HG03064 (cell line): ENCODE results near the gene ATP13A2.

Experiments used
- ATAC-seq: cut with Tn5 transposase; IDR thresholded peaks from one replicate; pipeline ENCODE4 v1.9.1; 2021; ENCODE audit warnings: low read depth; ENCODE audit not compliant: unreplicated experiment

ATP13A2 gene

GRCh38 chr1:17011439-17012307 lies at the start of gene ATP13A2:
Gene ATP13A2 (minus strand): TSS chr1:17011928. CDS start chr1:17011738, 190 bp downstream.
- peak; percentile 84 for ATAC-seq

- ATAC-seq = no peak
Observed at GRCh38 chr1:17061486-17061885, 49.8 kb upstream of the ATP13A2 start.

DNA sequence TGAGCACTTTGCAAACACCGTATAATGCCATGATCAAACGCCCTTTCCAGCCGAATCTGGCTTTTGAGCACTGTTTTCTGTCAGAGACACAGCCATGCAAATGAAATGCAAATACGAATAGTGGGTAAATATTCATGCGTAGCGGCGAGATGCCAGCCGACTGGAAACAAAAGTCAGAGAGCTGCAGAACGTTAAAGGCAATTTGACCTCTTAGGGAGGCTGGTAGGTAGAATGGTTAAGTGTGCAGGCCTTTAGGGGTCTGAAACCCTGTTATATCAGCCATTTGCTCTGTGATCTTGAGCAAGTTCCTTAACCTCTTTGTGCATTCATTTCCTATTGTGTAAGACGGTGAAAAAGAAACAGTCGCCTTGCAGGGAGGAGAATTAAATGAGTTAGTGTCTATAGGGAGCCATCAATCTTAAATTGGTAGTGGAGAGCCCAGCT lies 48.6 kb upstream of the ATP13A2 start:
- no peak for ATAC-seq

DNA sequence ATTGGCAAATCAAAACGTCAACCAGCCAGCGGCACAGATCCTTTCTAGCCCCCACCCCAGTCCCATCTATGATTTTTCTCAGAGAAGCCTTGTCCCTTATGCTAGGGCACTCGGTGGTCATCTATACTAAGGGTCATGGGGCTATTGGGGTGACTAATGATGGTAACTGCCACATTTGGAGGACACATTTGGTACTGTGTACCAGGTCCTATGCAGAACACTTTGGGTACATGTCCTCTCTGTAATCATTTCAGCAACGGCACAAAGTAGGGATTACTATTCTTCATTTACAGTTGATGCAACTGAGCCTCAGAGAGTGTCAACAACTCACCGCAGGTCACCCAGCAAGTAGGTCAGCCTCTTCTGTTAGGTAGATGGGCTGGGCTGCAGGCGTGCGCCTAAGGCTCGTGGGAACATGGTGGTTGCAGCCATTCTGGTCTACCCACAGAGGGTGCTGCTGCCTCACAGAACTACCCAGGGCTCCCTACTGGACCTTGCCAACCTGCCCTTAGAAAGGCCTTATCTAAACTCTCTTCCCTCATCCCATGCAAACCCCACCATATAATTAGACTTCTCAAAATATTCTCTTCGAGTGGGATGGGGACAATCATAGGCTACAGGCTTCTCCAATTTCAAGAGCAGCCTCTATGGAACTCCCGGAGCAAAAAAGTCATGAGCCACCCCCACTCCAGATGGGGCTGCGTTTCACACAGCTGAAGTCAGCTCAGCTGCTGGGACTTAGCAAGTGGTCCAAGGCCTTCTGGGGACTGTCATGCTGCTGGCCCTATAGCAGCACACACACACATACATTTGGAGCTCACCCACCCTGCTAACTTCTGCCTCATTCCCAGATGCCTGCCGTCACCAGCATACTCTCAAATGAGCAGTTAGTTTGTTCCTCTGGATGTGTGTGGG lies 47.9 kb upstream of the ATP13A2 start:
- no peak for ATAC-seq

- no peak for ATAC-seq
Observed at GRCh38 chr1:17056551-17056950, 44.8 kb upstream of the ATP13A2 start.

GRCh38 chr1:17055801-17056200 lies 44.1 kb upstream of the ATP13A2 start:
- ATAC-seq = no peak

DNA sequence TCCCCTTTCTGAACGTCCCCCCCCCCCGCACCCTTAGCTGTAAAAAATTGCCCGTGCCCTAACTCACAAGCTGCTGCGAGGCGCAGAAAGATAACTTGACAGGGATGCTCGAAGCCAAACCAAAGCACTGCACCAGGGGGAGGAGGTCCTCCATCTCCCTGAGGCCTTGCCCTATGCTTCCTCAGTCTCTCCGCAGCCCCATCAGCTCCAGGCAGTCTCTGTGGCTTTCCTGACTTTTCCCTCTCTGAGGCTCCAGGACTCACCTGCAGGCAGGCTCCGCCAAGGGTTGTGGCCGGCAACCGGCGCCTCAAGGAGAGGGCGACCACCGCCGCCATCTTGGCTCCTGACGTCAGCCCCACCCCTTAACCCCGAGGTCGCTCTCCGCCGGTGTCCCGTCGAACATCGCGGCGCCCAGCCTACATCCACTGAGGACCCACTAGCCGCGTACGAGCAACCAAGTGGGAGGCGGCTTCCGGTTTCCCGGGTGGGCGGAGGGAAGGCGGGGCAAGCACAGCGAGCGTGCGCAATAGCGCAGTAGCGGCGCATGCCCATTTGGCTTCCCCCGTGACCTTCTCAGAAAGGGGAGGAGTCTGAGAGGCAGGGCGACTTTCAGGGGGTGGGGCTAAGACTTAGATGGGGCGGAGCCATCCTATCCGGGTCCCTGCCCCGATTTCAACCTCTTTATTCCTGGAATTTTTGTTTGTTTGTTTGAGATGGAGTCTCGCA lies 42.1 kb upstream of the ATP13A2 start, which contains the start of gene SDHB:
SDHB (minus strand) TSS at position 348 of the 726 bp plus-strand sequence; CDS start at position 335, 13 bp downstream.
- peak; percentile 95 for ATAC-seq

- ATAC-seq = no peak
Observed at GRCh38 chr1:17053086-17053684, 41.5 kb upstream of the ATP13A2 start.

DNA sequence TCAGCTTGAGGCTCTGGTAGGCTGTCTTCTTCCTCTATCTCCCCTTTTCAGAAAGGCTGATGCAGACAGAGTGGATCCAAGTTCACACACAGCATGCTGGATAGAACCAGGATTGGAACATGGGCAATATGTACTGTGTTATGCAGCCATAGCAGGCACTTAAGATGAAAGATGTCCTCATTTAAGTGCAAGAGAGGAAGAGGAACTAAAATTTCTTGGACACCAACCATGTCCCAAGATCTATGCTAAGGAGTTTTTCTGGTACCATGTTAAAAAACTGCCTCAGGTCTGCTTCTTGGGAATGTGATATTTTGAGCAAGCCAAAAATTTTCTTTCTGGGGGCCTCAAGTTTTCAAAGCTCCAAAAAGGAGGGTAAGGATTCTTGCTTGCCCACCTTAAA lies 40.9 kb upstream of the ATP13A2 start:
- ATAC-seq = no peak

- ATAC-seq = no peak
Observed at GRCh38 chr1:17052038-17052437, 40.3 kb upstream of the ATP13A2 start.

DNA sequence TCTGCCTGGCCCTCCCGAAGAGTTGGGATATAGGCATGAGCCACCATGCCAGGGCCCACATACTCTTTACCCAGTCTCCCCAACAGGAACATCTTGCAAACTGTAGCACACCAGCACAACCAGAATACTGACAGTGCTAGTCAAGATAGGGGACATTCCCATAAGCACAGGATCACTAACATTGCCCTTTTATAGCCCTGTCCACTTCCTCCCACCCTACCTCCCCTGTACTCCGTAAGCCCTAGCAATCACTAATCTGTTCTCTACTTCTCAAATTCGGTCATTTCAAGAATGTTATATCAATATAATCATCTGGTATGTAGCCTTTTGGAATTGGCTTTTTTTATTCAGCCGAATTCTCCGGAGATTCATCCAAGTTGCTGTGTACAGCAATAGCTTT lies 36.2 kb upstream of the ATP13A2 start:
- ATAC-seq = no peak

GRCh38 chr1:17046334-17046657 lies 34.6 kb upstream of the ATP13A2 start:
- ATAC-seq = no peak

GRCh38 chr1:17045634-17046333 lies 34.1 kb upstream of the ATP13A2 start:
- ATAC-seq = no peak

- ATAC-seq = no peak
Observed at GRCh38 chr1:17045150-17045549, 33.4 kb upstream of the ATP13A2 start.

- no peak for ATAC-seq
Observed at GRCh38 chr1:17043676-17044075, 31.9 kb upstream of the ATP13A2 start.

DNA sequence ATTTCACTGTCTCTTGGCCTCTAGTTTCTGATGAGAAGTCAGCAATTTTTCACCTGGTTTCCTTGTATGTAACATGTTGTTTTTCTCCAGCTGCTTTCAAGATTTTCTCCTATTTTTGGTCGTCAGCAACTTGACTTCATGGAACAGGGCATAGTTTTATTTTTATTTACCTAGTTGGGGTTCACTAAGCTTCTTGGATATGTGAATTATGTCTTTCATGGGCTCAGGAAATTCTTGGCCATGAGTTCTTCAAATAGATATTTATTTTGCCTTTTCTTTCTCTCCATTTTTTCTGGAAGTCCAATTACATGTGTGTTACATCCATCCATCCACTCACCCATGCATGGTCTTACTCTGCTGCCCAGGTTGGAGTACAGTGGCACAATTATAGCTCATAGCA lies 28.4 kb upstream of the ATP13A2 start:
- ATAC-seq = no peak

DNA sequence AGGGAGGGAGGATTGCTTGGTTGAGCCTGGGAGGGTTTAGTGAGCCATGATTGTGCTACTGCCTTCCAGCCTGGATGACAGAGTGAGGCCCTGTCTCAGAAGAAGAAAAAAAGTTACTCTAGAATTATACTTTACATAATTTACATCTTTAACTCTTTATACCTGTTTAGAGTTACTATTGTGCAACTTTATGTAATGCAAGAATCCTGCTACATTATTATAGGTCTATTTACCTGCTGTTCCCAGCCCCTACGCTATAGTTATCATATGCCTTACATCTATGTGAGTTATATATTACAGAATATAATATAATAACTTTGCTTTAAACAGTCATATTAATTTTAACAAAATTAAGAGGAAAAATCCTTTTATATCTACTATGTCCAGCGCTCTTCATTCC lies 27.8 kb upstream of the ATP13A2 start:
- ATAC-seq = no peak

DNA sequence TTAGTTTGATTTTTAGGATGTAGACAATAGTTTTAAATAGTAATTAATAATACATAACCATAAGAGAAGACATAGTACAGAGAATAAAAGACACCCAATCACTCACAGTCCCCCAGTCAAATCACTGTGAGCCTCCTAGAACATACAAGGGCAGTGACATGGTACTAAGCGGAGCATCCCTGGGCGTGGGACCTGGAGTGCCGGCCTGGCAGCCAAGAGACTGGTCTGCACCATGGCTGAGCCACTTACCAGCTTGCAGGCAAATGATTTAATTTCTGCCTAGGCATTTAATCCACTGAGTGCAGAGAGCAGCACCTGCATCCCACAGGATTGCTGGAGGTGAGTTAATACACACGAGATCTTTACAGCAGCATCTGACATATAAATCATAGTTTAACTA lies 21.8 kb upstream of the ATP13A2 start:
- no peak for ATAC-seq

DNA sequence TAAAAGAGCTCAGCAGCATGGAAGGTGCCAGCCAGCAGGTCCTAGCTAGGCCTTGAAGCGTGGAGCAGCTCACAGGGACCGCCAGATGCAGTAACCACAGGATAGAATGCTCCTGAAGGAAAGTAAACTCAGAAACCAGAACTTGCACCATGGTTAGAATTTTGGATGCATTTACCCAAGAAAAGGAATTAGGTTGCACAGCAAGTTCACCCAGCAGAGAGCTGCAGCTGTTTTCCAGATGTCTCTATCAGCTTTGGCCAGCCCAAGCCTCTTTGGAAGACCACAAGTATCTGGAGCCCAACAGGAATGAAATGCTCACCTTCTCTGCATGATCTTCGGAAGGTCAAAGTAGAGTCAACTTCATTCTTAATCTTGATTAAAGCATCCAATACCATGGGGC lies 21.0 kb upstream of the ATP13A2 start:
- ATAC-seq = no peak

DNA sequence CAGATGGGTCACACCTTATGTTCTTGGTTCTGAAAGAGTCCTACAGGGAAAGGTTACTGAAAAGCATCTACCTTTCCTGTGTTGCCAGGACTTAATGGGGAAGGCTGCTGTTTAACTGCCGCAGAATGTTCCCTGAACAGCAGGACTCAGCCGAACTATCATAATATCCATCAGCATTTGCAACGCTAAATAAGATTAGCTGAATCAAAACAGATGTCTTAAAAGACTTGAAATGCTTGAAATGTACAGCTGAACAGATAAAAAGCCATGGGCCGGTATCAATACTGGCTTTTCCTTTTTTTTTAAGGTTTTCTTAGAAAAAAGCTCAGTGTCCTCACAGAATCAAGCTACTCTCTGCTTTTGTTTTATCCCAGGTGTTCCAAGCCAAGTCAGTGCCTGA lies 19.7 kb upstream of the ATP13A2 start:
- no peak for ATAC-seq
